HG02852 (cell line): ENCODE results near the gene ABHD2.
"Not testable (repeated sequence)": the region's sequence is repeated elsewhere in the genome, so short reads cannot be mapped to it uniquely, and the experiment has no call there.

Experiments
- ATAC-seq: cut with Tn5 transposase; IDR thresholded peaks from one replicate; pipeline ENCODE4 v1.9.1; 2021; ENCODE audit warnings: mild to moderate bottlenecking, moderate library complexity; ENCODE audit not compliant: unreplicated experiment

ABHD2 gene

DNA sequence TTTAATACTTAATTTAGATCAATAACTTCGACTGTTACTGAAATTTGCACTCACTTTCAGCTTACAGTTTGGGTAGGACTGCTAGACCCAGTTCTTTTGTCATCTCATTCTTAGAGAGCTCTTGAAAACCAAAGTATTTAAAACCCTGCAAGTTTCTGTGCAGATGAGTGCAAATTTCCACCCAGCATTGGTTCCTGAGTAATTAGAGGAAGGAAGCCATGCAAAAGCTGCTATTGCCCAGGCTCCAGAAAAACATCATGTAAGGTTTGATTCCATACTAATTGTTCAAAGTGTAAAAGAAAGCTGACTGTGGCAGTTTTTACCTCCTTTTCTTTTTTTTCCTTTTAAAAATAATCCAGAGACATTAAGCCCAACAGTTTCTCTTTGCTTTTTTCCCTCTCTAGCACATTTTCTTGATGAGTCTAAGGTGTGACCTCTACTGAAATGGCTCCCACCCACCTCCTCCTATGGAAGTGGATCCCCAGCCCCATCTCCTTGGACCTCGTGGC is 30.3 kb downstream of the ABHD2 start:
- no peak for ATAC-seq

DNA sequence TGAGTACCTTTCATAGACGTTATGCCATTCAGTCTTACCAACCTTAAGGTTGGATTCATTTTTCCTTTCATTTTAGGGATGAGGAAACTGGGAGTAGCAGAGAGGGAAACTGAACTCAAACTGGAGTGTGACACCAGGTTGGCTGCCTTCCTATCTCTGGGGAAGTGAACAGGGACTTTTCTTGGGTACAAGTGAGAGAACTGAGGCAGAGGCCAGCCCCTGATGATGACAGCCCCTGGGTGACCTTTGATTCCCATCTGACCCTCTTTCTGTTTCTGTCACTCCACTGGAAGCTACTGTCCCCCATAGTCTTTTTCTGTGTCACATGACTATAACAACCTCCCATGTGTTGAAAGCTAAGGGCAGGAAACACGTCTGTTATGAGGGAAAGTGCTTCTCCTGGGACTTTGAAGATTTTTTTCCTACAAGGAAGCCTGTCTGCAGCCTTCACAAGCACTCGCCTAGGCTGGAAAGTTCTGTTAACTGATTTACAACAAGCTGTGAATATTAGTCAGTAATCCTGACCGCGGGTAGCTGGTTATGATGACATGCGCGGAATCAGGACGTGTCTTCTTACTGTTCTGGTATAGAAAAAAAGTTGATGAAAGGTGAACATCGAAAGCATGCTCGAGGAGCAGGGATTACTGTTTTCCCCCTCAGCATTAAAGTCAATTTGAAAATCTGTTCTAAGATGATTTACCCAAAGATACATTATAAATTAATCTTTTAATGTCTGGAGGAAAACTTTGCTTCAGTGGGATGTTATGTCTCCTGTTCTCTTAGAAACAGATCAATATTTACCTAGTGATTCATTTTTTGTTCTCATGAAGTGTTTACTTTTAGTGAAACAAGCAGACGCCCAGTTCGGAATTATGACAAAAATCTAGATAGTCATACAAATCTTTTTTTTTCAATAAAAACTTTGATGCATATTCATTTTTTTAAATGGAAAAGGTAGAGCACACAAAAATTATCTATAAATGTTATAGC is 31.5 kb downstream of the ABHD2 start:
- ATAC-seq = no peak

DNA sequence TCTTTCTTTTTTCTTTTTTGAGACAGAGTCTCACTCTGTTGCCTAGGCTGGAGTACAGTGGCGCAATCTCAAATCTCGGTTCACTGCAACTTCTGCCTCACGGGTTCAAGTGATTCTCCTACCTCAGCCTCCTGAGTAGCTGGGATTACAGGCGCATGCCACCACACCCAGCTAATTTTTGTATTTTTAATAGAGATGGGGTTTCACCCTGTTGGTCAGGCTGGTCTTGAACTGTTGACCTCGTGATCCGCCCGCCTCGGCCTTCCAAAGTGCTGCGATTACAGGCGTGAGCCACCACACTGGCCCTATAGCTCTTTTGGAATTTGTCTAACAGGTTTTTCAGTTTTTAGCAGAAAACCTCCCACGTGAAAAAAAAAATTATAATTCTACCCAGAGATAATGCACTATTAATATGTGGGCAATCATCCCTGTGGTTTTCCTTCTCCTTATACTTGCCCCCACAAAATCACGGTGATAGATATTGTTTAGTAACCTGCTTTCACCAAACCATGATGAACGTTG is 32.3 kb downstream of the ABHD2 start:
- not testable (repeated sequence) for ATAC-seq

DNA sequence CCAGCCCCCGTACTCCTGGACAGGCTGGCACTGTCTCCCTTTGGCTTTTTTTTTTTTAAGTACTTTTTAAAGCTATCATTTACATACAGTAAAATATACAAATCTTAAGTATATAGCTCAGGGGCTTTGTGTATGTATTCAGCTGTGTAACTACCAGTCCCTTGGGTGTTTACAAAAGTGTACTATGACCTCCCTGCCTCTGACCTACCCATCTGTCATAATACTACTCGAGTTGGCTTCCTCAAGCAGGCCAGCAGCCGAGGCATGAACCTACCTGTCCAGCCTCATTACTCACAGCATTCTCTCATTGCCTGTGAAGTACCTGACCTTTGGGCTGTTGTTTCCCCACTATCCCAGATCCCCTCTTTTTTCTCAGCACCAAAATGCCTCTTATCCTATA is 33.2 kb downstream of the ABHD2 start:
- ATAC-seq = no peak

DNA sequence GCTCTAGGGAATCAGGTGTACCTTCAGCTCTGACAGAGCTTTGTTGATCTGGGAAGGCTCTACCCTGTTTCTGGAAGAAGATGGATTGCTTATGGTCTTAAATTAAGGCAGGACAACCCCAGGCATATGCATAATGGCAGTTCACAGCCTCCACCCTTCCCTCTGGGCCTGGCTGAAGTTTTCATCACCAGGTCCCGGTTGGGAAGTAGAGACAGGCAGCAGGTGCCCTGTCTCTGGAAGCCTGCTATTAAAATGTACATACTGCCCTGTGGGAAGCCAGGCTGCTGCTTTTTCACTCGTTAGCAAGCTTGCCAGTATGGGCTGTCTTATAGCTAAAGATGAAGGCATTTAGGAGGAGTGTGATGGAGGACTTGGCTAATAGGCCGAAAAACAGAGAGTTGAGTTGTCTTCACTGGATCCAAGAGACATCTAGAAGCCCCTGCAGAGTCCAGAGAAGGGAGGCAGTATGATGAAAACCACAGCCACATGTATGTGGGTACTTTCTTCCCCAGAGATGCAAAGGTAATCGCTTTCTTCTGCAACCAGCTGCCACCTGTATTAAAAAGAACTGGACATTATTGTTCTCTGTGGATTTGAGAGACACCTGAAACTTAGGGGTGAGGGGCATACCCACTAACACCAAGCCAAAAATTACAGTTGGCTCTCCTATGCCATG is 34.4 kb downstream of the ABHD2 start:
- ATAC-seq = no peak

DNA sequence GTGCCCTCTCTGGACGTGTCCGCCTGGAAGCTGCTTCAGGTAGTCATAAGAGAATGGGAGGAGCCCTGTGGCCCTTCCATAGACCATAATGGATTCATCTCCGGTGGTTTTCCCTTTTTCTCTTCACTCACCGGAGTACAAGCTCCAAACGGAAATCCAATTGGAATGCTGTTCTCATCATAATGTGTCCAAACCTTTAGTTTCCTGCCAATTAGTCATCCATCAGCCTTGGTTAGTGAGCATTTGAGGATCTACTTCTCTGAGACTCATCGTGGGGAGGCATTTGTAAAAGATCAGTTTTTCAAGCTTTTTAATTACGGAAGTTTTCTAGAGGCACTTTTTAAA is 34.9 kb downstream of the ABHD2 start:
- ATAC-seq = no peak

DNA sequence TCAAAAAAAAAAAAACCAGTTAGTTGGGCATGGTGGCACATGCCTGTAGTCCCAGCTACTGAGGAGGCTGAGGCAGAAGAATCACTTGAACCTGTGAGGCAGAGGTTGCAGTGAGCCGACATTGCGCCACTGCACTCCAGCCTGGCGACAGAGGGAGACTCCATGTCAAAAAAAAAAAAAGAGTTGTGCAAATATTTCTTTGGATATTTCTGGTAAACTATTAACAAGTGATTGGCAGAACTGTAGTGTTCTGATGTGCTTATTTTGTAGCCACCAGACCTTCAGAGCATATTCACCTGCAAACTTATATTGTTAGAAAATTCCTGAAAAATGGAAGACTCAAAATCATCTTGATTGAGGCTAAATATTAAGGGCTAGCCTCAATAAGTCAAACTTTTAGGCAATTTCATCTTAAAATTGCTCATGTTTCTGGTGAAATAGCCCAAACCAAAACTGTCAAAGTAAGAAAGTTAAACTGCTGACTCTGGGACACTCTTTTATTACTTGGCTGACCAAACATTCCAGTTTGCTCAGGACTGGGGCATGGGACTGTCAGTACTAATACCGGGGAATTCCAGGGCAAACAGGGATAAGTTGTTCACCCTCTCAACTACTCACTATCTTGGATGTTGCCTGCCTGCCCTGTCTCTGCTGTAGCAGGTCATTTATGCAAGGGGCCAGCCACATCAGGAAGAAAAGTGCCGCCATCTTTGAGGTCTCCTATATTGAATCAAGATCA is 37.0 kb downstream of the ABHD2 start:
- no peak for ATAC-seq

DNA sequence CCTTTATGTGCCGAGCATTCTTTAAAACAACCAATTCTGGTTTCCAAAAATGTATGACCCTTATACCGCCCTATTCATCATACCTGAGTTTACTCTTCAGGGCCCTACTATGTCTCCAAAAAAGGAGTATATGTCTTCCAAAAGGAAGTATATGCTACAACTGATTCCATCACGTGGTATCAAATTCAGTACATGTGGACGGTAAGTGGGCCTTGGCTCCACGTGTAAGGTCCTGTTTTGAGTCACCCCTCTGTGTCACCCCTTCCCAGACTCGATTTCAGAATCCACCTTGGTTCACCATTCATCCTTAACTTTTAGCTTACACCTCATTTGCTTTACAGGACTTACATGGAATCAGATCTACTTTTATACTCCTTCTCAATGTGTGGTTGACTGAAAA is 37.8 kb downstream of the ABHD2 start:
- no peak for ATAC-seq

DNA sequence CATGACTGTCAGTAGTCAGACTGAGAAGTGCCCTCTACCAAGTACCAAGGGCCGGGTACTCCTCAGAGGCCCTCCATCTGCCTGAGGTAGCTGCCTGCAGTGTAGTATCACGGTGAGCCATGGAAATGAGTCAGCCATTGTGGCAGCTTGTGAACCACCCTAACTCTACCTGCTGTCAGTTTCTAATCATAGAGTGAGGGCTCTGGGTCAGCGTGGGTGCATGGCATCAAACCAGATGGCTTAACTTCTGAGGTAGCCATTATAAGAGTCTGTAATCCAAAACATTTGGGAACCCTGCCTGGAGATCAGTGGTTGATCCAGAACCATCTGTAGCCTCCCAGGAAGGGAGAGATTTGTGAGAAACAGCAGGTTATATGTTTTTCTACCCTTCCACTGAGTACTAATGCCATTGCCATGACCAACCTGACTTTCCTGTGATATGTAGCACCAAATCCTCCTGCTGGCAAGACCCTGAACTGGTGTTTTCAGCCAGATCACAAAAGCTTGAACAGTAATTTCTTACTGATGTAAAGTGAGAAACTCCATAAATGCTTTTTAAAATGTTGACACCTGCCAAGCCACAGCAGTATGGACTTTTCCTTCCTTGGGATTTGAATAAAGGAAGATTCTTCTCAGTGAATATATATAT is 38.9 kb downstream of the ABHD2 start:
- no peak for ATAC-seq

DNA sequence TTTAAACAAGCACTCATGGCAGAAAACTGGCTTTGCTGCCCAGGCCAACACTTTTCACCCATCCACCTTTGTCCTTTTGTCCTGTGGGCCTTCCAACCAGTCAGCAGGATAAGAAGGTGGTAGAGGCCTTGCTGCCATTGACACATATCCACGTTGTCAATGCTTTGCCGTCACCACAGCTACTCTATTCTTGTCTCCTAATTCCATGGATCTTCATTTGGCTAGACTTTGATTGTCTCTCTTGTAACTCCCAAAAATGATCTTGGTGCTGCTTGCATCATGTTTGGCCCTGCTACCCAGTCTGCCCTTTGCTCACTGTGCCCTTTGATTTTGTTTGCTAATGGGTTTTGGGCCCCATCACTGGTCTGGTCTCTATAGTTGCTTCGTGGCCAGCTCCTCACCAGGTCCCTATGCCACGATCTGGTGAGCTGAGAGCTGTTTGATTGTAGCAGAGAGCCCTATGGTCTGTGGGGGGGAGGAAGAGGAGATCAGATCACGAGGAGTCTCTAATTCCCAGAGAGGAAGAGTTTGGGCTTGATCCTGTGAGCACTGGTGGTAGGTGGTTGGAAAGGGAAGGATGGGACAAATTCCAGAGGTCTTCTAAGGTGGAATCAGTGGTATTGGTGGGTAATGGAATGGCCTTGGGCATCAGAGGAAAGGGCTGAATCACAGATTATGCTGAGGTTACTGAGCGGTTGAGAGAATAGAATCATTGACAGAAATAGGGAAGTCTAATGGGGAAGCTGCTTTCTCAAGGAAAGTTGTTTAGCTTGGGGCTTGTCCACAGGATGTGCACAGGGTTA is 40.3 kb downstream of the ABHD2 start:
- ATAC-seq = no peak

DNA sequence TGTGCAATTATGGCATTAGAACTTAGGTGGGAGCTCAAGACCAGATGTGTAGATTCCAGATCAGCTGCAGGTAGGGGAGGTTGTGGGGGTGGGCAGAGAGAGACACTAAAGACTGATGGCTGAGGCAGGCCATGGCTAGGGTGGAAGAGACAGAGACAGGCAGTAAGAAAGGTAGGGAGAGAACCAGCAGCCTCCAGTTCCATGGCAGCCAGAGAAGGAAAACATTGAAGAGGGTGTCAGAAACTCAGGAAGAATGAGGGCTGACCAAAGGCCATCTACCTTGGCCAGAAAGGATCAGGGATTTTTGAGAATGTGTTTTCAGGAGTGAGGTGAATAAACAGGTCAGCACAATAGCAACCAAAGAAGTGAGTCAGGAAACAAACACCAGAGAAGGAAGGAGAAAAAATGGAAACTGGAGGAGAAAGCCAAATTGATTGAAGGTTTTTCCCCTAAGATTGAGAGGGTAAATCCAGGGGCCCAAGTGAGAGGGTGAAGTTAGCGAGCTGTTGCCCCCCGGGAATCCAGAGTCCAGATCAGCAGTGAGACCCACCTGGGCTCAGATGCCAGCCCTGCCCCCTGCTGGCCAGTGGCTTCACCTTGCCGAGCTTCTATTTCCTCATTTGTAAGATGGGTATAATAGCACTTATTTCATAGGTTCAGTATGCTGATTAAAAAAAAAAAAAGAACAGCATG is 41.0 kb downstream of the ABHD2 start:
- no peak for ATAC-seq

DNA sequence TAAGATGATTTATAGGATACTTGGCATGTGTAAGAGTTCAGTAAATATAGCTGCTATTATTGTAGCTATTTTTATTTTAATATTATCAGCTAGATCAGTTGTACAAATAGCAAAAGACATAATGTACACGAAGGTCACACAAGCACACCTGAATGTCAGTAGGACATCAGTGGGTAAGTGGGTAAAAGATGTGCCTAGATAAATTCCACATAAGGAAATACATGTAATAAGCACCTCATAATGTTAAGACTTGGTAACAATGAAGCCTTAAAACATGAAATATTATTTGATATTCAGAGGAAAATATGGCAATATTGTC is 41.5 kb downstream of the ABHD2 start:
- no peak for ATAC-seq

DNA sequence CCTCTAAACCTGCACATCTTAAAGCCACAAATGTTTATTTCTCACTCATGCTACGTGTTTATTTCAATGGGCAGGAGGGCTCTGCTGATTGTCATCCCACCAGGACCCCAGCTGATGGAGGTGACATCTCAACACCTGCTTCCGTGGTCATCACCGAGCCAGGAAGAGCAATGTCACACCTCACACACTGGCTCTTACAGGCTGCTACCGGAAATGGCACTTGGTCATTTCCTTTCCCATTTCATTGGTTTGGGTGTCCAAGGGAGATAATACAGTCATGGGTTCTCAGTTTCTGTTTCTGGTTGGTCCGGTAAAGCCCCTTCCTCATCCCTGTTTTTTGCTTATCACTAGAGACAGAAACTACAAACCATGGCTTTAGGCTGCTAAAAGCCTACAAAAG is 41.9 kb downstream of the ABHD2 start:
- ATAC-seq = peak; percentile 75

DNA sequence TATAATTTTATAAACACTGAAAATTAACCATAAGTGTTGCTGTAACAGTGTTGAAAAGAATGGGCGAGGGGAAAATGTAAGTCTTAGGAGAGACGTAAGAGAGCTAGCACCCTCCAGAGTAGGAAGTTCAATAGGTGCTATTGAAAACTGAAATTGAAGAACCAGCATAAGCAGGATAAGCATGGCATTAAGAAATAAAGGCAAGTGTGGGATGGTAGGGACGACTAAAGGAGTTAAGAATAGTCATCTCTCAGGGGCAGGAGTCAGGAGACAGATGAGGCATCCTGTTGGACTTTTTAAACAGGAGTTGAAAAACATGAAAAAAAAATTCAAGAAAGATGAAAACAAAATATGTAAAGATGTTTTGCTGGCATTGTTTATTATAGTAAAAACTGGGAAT is 43.5 kb downstream of the ABHD2 start:
- no peak for ATAC-seq

DNA sequence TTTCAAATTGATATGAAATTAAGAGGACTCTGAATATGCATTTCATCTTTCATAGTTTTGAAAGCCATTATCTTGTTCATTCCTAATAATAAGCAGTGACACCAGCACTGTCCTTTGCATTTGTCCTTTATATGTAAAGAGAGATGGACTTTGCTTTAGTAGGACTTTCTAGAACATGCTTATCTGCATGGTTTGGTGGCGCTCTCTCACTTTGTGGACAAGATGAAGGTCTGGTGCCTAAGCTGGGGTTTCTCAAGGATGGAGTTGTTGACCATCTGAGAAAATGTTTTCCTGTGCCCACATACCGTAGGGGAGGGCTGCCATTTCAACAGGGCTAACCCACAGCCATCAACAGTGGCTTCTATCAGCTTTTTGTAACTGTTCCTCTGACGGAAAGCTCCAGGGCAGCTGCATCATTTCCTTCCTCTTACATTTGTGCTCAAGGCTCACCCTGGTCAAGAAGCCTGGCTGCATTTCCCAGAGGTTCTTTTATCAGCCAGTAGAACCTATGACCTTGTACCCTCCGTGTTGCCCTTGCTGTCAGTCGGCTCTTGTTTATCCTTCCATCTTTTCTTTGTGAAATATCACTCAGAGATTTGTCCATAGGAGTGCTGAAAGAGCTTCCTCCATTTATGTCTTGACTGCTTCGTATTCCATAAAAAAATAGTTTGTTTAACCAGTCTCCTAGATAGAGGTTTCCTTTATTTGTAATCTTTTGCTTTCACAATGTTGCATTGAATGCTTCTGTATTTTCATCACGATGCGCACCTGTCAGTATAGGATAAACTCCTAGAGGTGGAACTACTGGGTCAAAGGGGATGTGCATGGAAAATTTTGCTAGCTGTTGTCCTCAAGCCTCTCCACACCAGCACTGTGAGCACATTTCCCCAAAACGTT is 44.6 kb downstream of the ABHD2 start:
- ATAC-seq = no peak

DNA sequence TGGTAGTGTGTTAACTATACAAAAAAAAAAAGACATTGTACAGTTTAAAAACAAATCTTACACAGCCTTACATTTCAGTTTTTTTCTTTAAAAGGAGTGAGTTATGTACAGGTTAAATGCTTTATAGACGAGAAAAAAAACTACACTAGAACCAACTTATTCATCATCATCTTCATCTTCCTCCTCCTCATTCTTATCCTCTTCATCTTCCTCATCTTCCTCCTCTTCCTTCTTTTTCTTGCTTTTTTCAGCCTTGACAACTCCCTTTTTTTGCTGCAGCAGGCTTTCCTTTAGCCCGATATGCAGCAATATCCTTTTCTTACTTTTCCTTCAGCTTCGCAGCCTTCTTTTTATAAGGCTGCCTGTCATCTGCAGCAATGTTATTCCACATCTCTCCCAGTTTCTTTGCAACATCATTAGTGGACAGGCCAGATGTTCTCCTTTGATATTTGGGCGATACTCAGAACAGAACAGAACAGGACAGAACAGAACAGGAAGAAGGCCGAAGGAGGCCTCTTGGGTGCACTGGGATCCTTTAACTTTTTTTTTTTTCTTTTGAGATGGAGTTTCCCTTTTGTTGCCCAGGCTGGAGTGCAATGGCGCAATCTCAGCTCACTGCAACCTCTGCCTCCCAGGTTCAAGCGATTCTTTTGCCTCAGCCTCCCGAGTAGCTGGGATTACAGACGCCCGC is 47.3 kb downstream of the ABHD2 start:
- ATAC-seq = not testable (repeated sequence)

DNA sequence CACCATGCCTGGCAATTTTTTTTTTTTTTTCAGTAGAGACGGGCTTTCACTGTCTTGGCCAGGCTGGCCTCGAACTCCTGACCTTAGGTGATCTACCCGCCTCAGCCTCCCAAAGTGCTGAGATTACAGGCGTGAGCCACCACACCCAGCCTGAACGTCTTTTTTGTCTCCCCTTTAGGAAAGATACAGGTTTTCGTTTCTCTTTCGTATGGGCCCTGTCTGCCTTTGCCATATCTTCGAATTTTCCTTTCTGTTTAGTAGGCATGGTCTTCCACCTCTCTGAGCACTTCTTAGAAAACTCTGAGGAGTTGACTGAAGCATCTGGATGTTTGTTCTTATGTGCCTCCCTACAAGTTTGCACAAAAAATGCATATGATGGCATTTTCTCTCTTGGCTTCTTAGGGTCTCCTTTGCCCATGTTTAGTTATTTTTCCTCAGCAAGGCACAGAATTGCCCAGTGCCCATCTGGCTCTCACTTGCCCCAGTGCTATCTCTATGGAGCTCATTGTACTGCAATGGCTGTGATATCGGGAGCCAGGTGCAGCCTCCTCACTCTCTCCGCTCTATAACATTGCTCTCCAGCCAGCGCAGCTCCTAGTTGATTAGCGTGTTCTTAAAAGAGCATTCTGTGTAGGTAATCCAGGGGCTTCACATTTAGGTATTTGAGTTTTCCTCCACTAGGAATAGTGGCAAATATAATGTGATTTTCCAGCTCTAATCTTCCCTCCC is 48.0 kb downstream of the ABHD2 start:
- no peak for ATAC-seq
